Erythroblast (primary cell): ENCODE measurements around the gene VWC2L.

Experiments
- GATA1 ChIP-seq: IDR thresholded peaks from 2 replicates; pipeline ENCODE4 v1.6.1; 2011; ENCODE audit warnings: low read depth, mild to moderate bottlenecking, control low read depth, low read length, moderate library complexity
- POLR2A ChIP-seq: IDR thresholded peaks from 2 replicates; pipeline ENCODE4 v1.6.1; 2011; ENCODE audit warnings: mild to moderate bottlenecking, low read length

GRCh38 chr2:214579035-214579434, 168.2 kb downstream of the VWC2L start:
- TF ChIP-seq POLR2A (no peak), GATA1 (no peak)
